Right atrium auricular region (tissue), 2 donors: ENCODE results near the gene RAD50. TPM values are rescaled to one million over a fixed set of nuclear protein-coding genes. Genes with fewer than 3 reads are reported as not detected.

ENCODE experiments used
- DNase-seq: peaks from one replicate; pipeline ENCODE4 v3.0.0-alpha.2; 2019; ENCODE audit warnings: low spot score
- H3K27ac ChIP-seq, 2 donors: fragments of 200-600 bp; sonication (generic); 1 replicate in 1 of 2; 2 replicates in 1 of 2; pipeline ENCODE4 v1.5.1; 2016 to 2019
- H3K27me3 ChIP-seq, 2 donors: fragments of 200-600 bp; sonication (generic); one replicate each; pipeline versions ENCODE4 v1.5.1 to v1.6.0; 2017 to 2019
- H3K36me3 ChIP-seq: fragments of 200-600 bp; sonication (generic); one replicate; pipeline ENCODE4 v1.5.1; 2016
- H3K4me1 ChIP-seq, 2 donors: fragments of 200-600 bp; sonication (generic); one replicate each; pipeline versions ENCODE4 v1.5.1 to v1.6.0; 2017 to 2019
- H3K4me3 ChIP-seq, 2 donors: fragments of 200-600 bp; sonication (generic); 1 replicate in 1 of 2; 2 replicates in 1 of 2; pipeline ENCODE4 v1.5.1; 2017 to 2019; ENCODE audit warnings: mild to moderate bottlenecking in 1 of 2, moderate library complexity in 1 of 2
- H3K9me3 ChIP-seq, 2 donors: fragments of 200-600 bp; sonication (generic); one replicate each; pipeline ENCODE4 v1.5.1; 2019
- CTCF ChIP-seq, 2 donors: fragments of 200-600 bp; sonication (generic); IDR thresholded peaks; one replicate each; pipeline ENCODE4 v1.5.1; 2019; ENCODE audit warnings: antibody characterized with exemption in 2 of 2
- total RNA-seq, 2 donors: library from RNA; depleted of rRNA; stranded (reverse); fragments of >200 nt; gene quantifications; one replicate each; pipeline ENCODE4 v1.1.0, GENCODE V29; 2016

RAD50 gene
- total RNA-seq, 2 donors from 2014 or later, result 11.5 to 18.6 TPM

GRCh38 chr5:132658381-132659302 is 101.9 kb downstream of the RAD50 start:
- Histone ChIP-seq H3K36me3 (no peaks in the 10 kb centered on the region), H3K4me3 (no peak overlapping the region), H3K27me3 (peaks cover 4 to 10% of the 10 kb centered on the region in 2 donors), H3K9me3 (no peaks in the 10 kb centered on the region), H3K4me1 (peaks cover 0 to 13% of the 10 kb centered on the region in 2 donors), H3K27ac (no peak overlapping the region)
- DNase-seq, result no peak
- no peak for TF ChIP-seq CTCF (IDR thresholded peaks at IDR 0.05)

GRCh38 chr5:132659598-132660493 is 103.1 kb downstream of the RAD50 start:
- Histone ChIP-seq H3K9me3 (no peaks in the 10 kb centered on the region), H3K36me3 (no peaks in the 10 kb centered on the region), H3K27ac (no peak overlapping the region), H3K27me3 (peaks cover 0 to 10% of the 10 kb centered on the region in 2 donors), H3K4me3 (no peak overlapping the region), H3K4me1 (peaks cover 0 to 13% of the 10 kb centered on the region in 2 donors)
- TF ChIP-seq CTCF (IDR thresholded peaks at IDR 0.05), result no peak
- no peak for DNase-seq

GRCh38 chr5:132661231-132662003 is 104.6 kb downstream of the RAD50 start:
- no peak for DNase-seq
- no peaks in the 10 kb centered on the region for H3K9me3 ChIP-seq
- peaks cover 0 to 3% of the 10 kb centered on the region in 2 donors for H3K4me1 ChIP-seq

GRCh38 chr5:132662004-132662401 is 105.2 kb downstream of the RAD50 start:
- H3K4me1 ChIP-seq, result no peaks in the 10 kb centered on the region
- TF ChIP-seq CTCF (IDR thresholded peaks at IDR 0.05), result no peak
- no peak for DNase-seq
- no peaks in the 10 kb centered on the region for H3K36me3 ChIP-seq
- no peak overlapping the region for H3K4me3 ChIP-seq
- H3K27ac ChIP-seq, result no peak overlapping the region
- no peaks in the 10 kb centered on the region for H3K9me3 ChIP-seq
- H3K27me3 ChIP-seq, result no peaks in the 10 kb centered on the region

More at GRCh38 chr5:132661231-132662003, 104.6 kb downstream of the RAD50 start:
- Histone ChIP-seq H3K27ac (no peak overlapping the region), H3K4me3 (no peak overlapping the region), H3K27me3 (peaks cover 0 to 1% of the 10 kb centered on the region in 2 donors), H3K36me3 (no peaks in the 10 kb centered on the region)
- no peak for TF ChIP-seq CTCF (IDR thresholded peaks at IDR 0.05)
